Loucy (cell line): Measurements from ENCODE around the gene LRRC30.

ENCODE experiments used
- H2AFZ ChIP-seq: fragments of 200-600 bp; sonication (generic); 2 replicates; pipeline ENCODE4 v1.6.0; 2016; ENCODE audit warnings: antibody characterized with exemption, mild to moderate bottlenecking, low read length, moderate library complexity
- H3F3A ChIP-seq: fragments of 200-600 bp; 2 replicates; pipeline ENCODE4 v1.6.0; 2016; ENCODE audit warnings: antibody characterized with exemption, low read depth, mild to moderate bottlenecking
- H3K27me3 ChIP-seq: fragments of 200-600 bp; sonication (generic); 2 replicates; pipeline ENCODE4 v1.6.1; 2014; ENCODE audit warnings: low read length, mild to moderate bottlenecking; ENCODE audit not compliant: insufficient read depth, poor library complexity, severe bottlenecking
- H3K36me3 ChIP-seq: fragments of 200-600 bp; sonication (generic); 2 replicates; pipeline ENCODE4 v1.6.1; 2016; ENCODE audit warnings: low read length; ENCODE audit not compliant: insufficient read depth
- H3K4me1 ChIP-seq: fragments of 200-600 bp; sonication (generic); 2 replicates; pipeline ENCODE4 v1.5.1; 2014; ENCODE audit warnings: low read length, mild to moderate bottlenecking; ENCODE audit not compliant: insufficient read depth, poor library complexity, severe bottlenecking
- H3K4me2 ChIP-seq: fragments of 200-600 bp; sonication (generic); 2 replicates; pipeline ENCODE4 v1.6.0; 2014; ENCODE audit warnings: antibody characterized with exemption, low read length, low read depth, mild to moderate bottlenecking; ENCODE audit not compliant: poor library complexity, severe bottlenecking
- H3K4me3 ChIP-seq: fragments of 200-600 bp; sonication (generic); 2 replicates; pipeline ENCODE4 v1.5.1; 2014; ENCODE audit warnings: low read length, mild to moderate bottlenecking, mixed read lengths; ENCODE audit not compliant: poor library complexity, severe bottlenecking
- H3K79me2 ChIP-seq: fragments of 200-600 bp; sonication (generic); 2 replicates; pipeline ENCODE4 v1.6.1; 2014; ENCODE audit warnings: low read length; ENCODE audit not compliant: insufficient read depth
- H3K9ac ChIP-seq: fragments of 200-600 bp; sonication (generic); 2 replicates; pipeline ENCODE4 v1.6.0; 2014; ENCODE audit warnings: mild to moderate bottlenecking, low read depth, low read length, moderate library complexity; ENCODE audit not compliant: poor library complexity, severe bottlenecking
- H3K9me2 ChIP-seq: fragments of 200-600 bp; sonication (generic); replicated peaks from 2 replicates; pipeline ENCODE4 v1.6.1; 2016; ENCODE audit warnings: low read depth, low read length, mixed read lengths
- H3K9me3 ChIP-seq: fragments of 200-600 bp; sonication (generic); 2 replicates; pipeline ENCODE4 v1.6.1; 2014; ENCODE audit warnings: mild to moderate bottlenecking, antibody characterized with exemption, low read length, low read depth; ENCODE audit not compliant: insufficient read depth
- H4K20me1 ChIP-seq: fragments of 200-600 bp; sonication (generic); 2 replicates; pipeline ENCODE4 v1.6.0; 2014; ENCODE audit warnings: antibody characterized with exemption, low read length, mild to moderate bottlenecking; ENCODE audit not compliant: insufficient read depth, poor library complexity, severe bottlenecking
- CTCF ChIP-seq: fragments of 200-600 bp; sonication (generic); conservative IDR thresholded peaks from 2 replicates; pipeline ENCODE4 v1.5.1; 2014; ENCODE audit warnings: mild to moderate bottlenecking, antibody characterized with exemption, low read length
- EZH2phosphoT487 ChIP-seq: fragments of 200-600 bp; IDR thresholded peaks from 2 replicates; pipeline ENCODE4 v1.6.1; 2018; ENCODE audit warnings: antibody characterized with exemption, mild to moderate bottlenecking, moderate library complexity, borderline replicate concordance

The LRRC30 gene

GRCh38 chr18:7236072-7236471, 5.2 kb downstream of the LRRC30 start:
- Histone ChIP-seq H3K9ac (no peak overlapping the region), H4K20me1 (no peaks in the 10 kb centered on the region), H3K4me3 (no peak overlapping the region), H3K27me3 (no peaks in the 10 kb centered on the region), H3K9me3 (no peaks in the 10 kb centered on the region; the same call in 1 of the 2 replicates), H3K9me2 (no peaks in the 10 kb centered on the region), H3K4me1 (no peaks in the 10 kb centered on the region), H3K36me3 (no peaks in the 10 kb centered on the region), H2AFZ (no peak overlapping the region), H3K4me2 (no peak overlapping the region), H3F3A (no peaks in the 10 kb centered on the region), H3K79me2 (no peaks in the 10 kb centered on the region)
- TF ChIP-seq EZH2phosphoT487 (no peak), CTCF (no peak)

GRCh38 chr18:7236933-7237332, 6.0 kb downstream of the LRRC30 start:
- Histone ChIP-seq H4K20me1 (no peaks in the 10 kb centered on the region), H3K9me3 (no peaks in the 10 kb centered on the region; the same call in 1 of the 2 replicates), H3K9me2 (no peaks in the 10 kb centered on the region), H3K79me2 (no peaks in the 10 kb centered on the region), H3K4me3 (no peak overlapping the region), H2AFZ (no peak overlapping the region), H3K4me2 (no peak overlapping the region), H3F3A (no peaks in the 10 kb centered on the region), H3K4me1 (no peaks in the 10 kb centered on the region), H3K27me3 (no peaks in the 10 kb centered on the region), H3K36me3 (no peaks in the 10 kb centered on the region), H3K9ac (no peak overlapping the region)
- TF ChIP-seq EZH2phosphoT487 (no peak), CTCF (no peak)

GRCh38 chr18:7237673-7238272, 6.9 kb downstream of the LRRC30 start:
- TF ChIP-seq EZH2phosphoT487, result no peak
- TF ChIP-seq CTCF, result no peak
- Histone ChIP-seq H3K9me3 (no peaks in the 10 kb centered on the region), H3K4me1 (no peaks in the 10 kb centered on the region), H3K4me2 (no peak overlapping the region), H3K9ac (no peak overlapping the region), H3F3A (no peaks in the 10 kb centered on the region), H3K9me2 (no peaks in the 10 kb centered on the region), H3K79me2 (no peaks in the 10 kb centered on the region), H2AFZ (no peak overlapping the region), H3K27me3 (no peaks in the 10 kb centered on the region), H4K20me1 (no peaks in the 10 kb centered on the region), H3K36me3 (no peaks in the 10 kb centered on the region), H3K4me3 (no peak overlapping the region)
